HG03095 (cell line): ENCODE results near the gene ANKLE2.
"Not testable (repeated sequence)": the region's sequence is repeated elsewhere in the genome, so short reads cannot be mapped to it uniquely, and the experiment has no call there.

Source experiments
- ATAC-seq: cut with Tn5 transposase; IDR thresholded peaks from one replicate; pipeline ENCODE4 v1.9.1; 2021; ENCODE audit warnings: moderate library complexity; ENCODE audit not compliant: unreplicated experiment

ANKLE2 gene

DNA sequence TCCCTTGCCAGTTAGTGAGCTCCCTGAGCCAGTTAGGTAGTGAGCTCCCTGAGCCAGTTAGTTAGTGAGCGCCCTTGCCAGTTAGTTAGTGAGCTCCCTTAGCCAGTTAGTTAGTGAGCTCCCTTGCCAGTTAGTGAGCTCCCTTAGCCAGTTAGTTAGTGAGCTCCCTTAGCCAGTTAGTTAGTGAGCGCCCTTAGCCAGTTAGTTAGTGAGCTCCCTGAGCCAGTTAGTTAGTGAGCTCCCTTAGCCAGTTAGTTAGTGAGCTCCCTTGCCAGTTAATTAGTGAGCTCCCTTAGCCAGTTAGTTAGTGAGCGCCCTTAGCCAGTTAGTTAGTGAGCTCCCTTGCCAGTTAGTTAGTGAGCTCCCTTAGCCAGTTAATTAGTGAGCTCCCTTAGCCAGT, 69.6 kb downstream of the ANKLE2 start:
- not testable (repeated sequence) for ATAC-seq

DNA sequence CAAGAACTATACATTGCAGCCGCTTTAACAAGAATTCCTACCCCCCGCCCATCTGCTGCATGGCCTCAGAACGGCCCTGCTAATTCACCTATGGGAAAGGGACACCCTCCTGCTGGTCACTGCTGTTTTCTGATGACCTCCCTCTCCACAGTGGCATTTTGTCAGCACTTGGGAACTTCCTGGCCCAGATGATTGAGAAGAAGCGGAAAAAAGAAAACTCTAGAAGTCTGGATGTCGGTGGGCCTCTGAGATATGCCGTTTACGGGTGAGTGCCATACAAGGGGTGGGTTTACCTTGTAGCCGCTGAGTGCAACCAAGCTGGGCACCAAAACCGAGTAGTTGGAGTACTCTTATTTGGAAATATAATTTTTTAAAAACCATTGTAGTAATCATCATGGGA, 71.5 kb downstream of the ANKLE2 start:
- ATAC-seq = no peak

DNA sequence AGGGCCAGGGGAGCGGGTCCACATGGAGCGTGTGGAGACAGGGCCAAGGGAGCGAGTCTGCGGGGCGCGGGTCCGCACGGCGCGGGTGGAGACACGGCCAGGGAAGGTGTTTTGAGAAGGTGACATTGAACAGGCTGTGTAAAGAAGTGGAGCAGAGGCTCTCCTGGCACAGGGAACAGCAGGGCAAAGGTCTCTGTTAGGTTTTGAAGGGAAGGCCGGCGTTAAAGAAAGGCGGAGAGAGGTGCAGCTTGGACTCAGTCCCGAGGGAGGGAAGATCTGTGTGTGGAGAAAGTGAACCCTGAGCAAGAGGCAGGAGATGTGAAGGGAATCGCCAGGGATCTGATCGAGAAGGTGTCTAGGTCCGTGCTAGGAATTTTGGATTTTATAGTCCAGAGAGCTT, 72.4 kb downstream of the ANKLE2 start:
- ATAC-seq = no peak

DNA sequence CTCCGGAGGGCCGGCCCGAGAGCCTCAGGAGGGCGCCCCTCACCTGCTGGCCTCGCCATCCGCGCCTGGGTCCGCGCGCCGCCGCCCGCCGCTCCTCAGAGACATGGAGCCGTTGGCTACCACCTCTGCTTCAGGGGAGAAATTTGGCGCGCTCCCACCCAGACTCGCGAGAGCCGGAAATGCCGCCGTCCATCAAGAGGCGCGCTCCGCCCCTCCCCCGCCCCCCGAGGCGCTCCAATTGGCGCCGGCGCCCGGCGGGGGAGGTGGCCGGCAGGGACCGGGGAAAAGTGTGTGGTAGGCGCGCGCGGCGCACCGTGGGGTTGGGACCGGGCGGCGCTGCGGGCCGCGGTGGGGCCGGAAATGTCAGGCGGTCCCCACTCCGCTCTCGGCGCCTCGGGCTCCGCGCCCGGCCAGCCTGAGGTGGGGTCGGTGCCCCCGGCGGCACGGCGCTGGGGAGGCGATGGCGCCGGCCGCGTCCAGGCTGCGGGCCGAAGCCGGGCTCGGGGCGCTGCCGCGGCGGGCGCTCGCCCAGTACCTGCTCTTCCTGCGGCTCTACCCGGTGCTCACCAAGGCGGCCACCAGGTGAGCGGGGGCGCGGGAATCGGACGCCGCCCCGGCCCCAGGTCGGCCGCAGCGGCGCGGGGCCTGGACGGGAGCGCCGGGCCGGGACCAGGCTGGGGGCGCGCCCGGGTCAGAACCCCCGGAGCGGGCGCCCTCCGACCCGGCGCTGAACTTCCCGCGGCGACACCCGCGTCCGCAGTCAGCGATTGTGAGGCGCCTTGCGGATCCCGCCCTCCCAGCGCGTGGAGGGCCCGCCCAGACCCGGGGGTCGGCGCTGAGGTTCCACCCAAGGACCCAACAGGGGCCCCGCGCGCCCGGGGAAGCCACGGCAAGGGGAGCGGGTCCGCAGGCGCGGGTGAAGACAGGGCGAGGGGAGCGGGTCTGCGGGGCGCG, 74.1 kb downstream of the ANKLE2 start, which contains the start of the genes POLE and PXMP2:
Gene POLE (minus strand): TSS at position 132 of the 954 bp plus-strand sequence. CDS start 27 bp downstream, at position 105.
Gene PXMP2 (plus strand): TSS at position 377 of the 954 bp plus-strand sequence. CDS start 84 bp downstream, at position 461.
- ATAC-seq = peak; percentile 88

GRCh38 chr12:132686825-132687210, 74.8 kb downstream of the ANKLE2 start:
- ATAC-seq = peak; percentile 15

GRCh38 chr12:132685400-132685799, 76.2 kb downstream of the ANKLE2 start:
- no peak for ATAC-seq

DNA sequence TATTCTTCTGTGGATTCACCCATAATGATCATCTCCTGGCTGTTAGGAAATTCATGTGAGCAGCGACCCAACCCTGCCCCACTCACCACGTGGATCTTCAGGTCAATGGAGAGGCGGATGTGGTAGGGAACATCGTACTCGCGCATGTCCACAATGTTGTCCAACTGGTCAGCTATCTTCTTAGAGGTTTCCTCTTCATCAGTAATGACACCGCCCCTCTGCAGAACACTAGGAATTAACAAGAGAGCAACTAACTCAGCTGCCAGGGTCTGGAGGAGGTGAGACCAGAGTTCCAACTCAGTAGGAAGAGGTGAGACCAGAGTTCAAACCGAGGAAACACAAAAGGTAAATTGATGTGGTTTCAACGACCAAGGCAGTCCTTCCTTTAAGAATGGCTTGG, 84.1 kb downstream of the ANKLE2 start:
- no peak for ATAC-seq

- no peak for ATAC-seq
Measured at GRCh38 chr12:132675757-132676432, 85.7 kb downstream of the ANKLE2 start.
